Peyer's patch (tissue), 4 donors: ENCODE results near the gene MND1.

Experiments
- POLR2A ChIP-seq, 2 donors: fragments of 450-650 bp; IDR thresholded peaks; one replicate each; pipeline ENCODE4 v1.5.1; 2017; ENCODE audit warnings: antibody characterized with exemption in 2 of 2, mild to moderate bottlenecking in 2 of 2, moderate library complexity in 2 of 2
- TF ChIP-seq, protein P1 (sequence below), 6 experiments: fragments of 450-650 bp in 4 of 6; fragments of 200-600 bp in 2 of 6; sonication (generic) in 1 of 6; IDR thresholded peaks; one replicate each; pipeline ENCODE4 v1.5.1; 2017 to 2019; ENCODE audit warnings: antibody characterized with exemption in 6 of 6, mild to moderate bottlenecking in 3 of 6, moderate library complexity in 1 of 6

DNA sequence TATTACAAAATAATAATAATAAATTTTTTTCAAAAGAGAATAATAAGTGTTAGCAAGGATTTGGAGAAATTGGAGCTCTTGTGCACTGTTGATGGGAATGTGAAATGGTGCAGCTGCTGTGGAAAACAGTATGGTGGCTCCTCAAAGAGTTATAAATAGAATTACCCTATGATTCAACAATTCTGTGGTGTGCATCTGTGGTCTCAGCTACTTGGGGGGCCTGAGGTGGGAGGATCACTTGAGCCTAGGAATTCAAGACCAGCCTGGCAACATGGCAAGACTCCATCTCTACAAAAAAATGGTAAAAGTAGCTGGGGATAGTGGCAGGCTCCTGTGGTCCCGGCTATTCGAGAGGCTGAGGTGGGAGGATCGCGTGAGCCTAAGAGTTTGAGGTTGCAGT is 19.6 kb downstream of the MND1 start:
- TF ChIP-seq, protein P1, sequence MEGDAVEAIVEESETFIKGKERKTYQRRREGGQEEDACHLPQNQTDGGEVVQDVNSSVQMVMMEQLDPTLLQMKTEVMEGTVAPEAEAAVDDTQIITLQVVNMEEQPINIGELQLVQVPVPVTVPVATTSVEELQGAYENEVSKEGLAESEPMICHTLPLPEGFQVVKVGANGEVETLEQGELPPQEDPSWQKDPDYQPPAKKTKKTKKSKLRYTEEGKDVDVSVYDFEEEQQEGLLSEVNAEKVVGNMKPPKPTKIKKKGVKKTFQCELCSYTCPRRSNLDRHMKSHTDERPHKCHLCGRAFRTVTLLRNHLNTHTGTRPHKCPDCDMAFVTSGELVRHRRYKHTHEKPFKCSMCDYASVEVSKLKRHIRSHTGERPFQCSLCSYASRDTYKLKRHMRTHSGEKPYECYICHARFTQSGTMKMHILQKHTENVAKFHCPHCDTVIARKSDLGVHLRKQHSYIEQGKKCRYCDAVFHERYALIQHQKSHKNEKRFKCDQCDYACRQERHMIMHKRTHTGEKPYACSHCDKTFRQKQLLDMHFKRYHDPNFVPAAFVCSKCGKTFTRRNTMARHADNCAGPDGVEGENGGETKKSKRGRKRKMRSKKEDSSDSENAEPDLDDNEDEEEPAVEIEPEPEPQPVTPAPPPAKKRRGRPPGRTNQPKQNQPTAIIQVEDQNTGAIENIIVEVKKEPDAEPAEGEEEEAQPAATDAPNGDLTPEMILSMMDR (IDR thresholded peaks at IDR 0.05): no peak
- no peak for TF ChIP-seq POLR2A (IDR thresholded peaks at IDR 0.05)
